ENCODE measurements around the gene C1GALT1. TPM values are rescaled to one million over a fixed set of nuclear protein-coding genes. Genes with fewer than 3 reads are reported as not detected.

C1GALT1 gene
- total and polyA plus RNA-seq, 2 experiments from 2014 or later, result 58.2 to 203 TPM

DNA sequence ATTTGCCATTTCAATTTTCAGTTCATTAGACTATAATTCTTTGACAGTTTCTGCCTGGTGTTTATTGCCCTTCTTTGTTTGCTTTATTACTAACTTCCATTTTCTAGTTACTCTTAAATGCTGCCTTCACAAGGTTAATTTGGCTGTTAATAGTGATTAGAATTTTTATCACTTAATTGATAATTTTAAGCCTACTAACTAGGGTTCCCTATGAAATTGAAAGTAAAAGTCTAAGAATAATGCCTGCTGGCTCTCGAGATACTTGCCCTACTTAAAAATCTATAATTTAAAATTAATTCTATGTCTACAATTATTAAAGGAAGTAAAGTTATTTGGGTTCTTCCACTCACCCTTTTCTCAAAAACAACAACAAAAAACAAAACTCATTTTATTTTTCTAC, 65.3 kb downstream of the C1GALT1 start:
- Mint-ChIP-seq H3K4me1 (peaks cover 35% of the 10 kb centered on the region), H3K4me3 (no peak overlapping the region), H3K36me3 (ENCODE audit: low read depth) (peaks cover 14% of the 10 kb centered on the region; the same call in 2 of the 3 replicates), H3K9me3 (no peaks in the 10 kb centered on the region), H3K27me3 (ENCODE audit: insufficient read depth, low read depth, poor library complexity) (no peaks in the 10 kb centered on the region), H3K27ac (no peak overlapping the region)
- H3K4me1 ChIP-seq (ENCODE audit: insufficient read depth), result peaks cover 24% of the 10 kb centered on the region
- no peak overlapping the region for H3K4me3 ChIP-seq
- DNase-seq (ENCODE audit: low spot score), result no peak
- H3K36me3 ChIP-seq (ENCODE audit: insufficient read depth), result no peaks in the 10 kb centered on the region
- no peak overlapping the region for H3K4me2 ChIP-seq
- TF ChIP-seq, protein P1, sequence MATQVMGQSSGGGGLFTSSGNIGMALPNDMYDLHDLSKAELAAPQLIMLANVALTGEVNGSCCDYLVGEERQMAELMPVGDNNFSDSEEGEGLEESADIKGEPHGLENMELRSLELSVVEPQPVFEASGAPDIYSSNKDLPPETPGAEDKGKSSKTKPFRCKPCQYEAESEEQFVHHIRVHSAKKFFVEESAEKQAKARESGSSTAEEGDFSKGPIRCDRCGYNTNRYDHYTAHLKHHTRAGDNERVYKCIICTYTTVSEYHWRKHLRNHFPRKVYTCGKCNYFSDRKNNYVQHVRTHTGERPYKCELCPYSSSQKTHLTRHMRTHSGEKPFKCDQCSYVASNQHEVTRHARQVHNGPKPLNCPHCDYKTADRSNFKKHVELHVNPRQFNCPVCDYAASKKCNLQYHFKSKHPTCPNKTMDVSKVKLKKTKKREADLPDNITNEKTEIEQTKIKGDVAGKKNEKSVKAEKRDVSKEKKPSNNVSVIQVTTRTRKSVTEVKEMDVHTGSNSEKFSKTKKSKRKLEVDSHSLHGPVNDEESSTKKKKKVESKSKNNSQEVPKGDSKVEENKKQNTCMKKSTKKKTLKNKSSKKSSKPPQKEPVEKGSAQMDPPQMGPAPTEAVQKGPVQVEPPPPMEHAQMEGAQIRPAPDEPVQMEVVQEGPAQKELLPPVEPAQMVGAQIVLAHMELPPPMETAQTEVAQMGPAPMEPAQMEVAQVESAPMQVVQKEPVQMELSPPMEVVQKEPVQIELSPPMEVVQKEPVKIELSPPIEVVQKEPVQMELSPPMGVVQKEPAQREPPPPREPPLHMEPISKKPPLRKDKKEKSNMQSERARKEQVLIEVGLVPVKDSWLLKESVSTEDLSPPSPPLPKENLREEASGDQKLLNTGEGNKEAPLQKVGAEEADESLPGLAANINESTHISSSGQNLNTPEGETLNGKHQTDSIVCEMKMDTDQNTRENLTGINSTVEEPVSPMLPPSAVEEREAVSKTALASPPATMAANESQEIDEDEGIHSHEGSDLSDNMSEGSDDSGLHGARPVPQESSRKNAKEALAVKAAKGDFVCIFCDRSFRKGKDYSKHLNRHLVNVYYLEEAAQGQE (IDR thresholded peaks at IDR 0.05; ENCODE audit: unreplicated experiment), result no peak
- TF ChIP-seq ZNF114 (CRISPR knock-in tag; IDR thresholded peaks at IDR 0.05), result no peak
- no peak for TF ChIP-seq STAT1 (IDR thresholded peaks at IDR 0.05; ENCODE audit: unreplicated experiment)
- no peak for TF ChIP-seq NANOG (IDR thresholded peaks at IDR 0.05; ENCODE audit: borderline replicate concordance)
- TF ChIP-seq ZNF462 (CRISPR knock-in tag; IDR thresholded peaks at IDR 0.05), result no peak
- no peaks in the 10 kb centered on the region for H3K9me2 ChIP-seq (ENCODE audit: insufficient read depth)
- no peaks in the 10 kb centered on the region for H3F3A ChIP-seq (replicated peaks; ENCODE audit: low read depth)
- H3K79me2 ChIP-seq (replicated peaks; ENCODE audit: insufficient read depth), result peaks cover 8% of the 10 kb centered on the region; the same call in 1 of the 2 replicates
- no peaks in the 10 kb centered on the region for H4K20me1 ChIP-seq (replicated peaks; ENCODE audit: insufficient read depth)
- no peaks in the 10 kb centered on the region for H3K27me3 ChIP-seq (ENCODE audit: insufficient read depth)
- H2AFZ ChIP-seq, result no peak overlapping the region
- no peak overlapping the region for H3K27ac ChIP-seq (ENCODE audit: low read depth)
- no peak for ATAC-seq
